ENCODE data around the gene RASSF4.

RASSF4 gene

DNA sequence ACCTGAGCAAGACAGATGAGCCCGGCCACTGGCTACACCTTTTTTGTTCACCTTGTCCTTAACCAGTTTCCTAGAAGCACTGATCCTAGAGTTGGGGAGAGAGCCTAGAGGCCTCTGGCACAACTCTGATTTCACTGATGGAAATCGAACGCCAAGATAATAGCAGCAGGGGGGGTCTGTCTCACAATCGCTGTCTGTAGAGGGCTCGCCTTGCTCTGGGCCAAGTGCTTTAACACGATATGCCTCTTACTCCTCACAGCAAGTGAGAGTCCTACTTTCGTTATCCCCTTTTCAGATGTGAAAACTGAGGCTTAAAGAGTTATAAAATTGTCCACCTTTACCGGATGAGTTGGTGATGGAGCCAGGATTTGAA is 472 bp downstream of the RASSF4 start:
- peak overlapping the region; percentile 67 for H3K4me3 ChIP-seq (ENCODE audit: low read length)
- no peak for DNase-seq (ENCODE audit: low read depth)
- TF ChIP-seq, protein P1, sequence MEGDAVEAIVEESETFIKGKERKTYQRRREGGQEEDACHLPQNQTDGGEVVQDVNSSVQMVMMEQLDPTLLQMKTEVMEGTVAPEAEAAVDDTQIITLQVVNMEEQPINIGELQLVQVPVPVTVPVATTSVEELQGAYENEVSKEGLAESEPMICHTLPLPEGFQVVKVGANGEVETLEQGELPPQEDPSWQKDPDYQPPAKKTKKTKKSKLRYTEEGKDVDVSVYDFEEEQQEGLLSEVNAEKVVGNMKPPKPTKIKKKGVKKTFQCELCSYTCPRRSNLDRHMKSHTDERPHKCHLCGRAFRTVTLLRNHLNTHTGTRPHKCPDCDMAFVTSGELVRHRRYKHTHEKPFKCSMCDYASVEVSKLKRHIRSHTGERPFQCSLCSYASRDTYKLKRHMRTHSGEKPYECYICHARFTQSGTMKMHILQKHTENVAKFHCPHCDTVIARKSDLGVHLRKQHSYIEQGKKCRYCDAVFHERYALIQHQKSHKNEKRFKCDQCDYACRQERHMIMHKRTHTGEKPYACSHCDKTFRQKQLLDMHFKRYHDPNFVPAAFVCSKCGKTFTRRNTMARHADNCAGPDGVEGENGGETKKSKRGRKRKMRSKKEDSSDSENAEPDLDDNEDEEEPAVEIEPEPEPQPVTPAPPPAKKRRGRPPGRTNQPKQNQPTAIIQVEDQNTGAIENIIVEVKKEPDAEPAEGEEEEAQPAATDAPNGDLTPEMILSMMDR (conservative IDR thresholded peaks at IDR 0.05; ENCODE audit: low read depth, low read length), result no peak

DNA sequence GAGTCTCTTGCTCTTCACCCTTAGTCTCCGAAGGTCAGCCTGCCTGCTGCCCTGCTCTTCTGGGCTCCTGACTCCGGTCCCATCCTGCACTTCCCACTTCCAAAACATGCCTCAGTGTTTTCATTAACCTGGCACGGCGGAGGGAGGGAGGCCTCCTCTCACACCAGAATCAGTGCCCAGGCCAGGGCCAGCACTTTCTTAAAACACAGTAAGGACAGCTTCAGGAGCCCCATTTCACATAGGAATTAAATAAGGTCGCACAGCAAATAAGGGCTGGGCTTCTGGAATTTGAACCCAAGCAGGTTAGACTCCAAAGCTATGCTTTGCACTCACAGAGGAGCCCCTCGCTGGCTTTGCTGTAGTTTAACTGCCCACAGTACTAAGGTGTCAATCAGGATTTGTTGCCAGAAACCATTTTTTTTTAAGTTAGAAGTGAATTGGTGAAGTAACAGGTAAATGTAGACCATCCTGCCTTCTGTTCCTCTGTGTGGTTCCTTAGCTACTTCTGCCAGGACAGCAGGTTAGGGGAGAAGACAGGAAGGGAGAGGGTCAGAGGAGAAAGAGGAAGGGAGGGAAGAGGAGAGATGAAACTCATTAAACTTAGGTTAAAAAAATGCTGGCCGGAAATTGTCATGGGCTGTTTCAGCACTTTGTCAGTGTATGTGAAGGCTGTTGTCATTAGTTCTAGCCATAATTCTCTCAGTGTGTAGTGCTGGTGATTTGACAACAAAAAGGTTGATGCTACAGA is 1.1 kb downstream of the RASSF4 start:
- no peak for DNase-seq (ENCODE audit: low read depth)
- H3K4me3 ChIP-seq (ENCODE audit: low read length), result peak overlapping the region; percentile 67
- TF ChIP-seq, protein P1 (conservative IDR thresholded peaks at IDR 0.05; ENCODE audit: low read depth, low read length), result no peak

DNA sequence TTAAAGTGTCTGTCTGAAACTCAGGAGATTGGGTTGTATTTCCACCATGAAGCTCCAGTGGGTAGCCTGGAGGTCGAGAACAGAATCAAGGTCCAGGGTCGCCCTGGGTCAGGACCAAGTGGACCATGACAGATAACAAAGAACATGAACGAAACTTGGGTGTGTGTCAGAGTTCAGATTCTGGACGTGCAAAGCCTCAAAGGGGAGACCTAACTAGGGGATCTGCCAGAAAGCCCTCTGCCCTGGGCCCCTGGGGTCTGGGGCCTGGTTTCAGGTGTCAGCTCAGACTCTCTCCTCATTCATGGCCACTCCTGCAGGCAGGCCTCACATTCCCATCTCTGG is 1.6 kb downstream of the RASSF4 start:
- TF ChIP-seq, protein P1 (conservative IDR thresholded peaks at IDR 0.05; ENCODE audit: low read depth, low read length), result no peak
- H3K4me3 ChIP-seq (ENCODE audit: low read length), result no peak overlapping the region
- DNase-seq (ENCODE audit: low read depth), result no peak

DNA sequence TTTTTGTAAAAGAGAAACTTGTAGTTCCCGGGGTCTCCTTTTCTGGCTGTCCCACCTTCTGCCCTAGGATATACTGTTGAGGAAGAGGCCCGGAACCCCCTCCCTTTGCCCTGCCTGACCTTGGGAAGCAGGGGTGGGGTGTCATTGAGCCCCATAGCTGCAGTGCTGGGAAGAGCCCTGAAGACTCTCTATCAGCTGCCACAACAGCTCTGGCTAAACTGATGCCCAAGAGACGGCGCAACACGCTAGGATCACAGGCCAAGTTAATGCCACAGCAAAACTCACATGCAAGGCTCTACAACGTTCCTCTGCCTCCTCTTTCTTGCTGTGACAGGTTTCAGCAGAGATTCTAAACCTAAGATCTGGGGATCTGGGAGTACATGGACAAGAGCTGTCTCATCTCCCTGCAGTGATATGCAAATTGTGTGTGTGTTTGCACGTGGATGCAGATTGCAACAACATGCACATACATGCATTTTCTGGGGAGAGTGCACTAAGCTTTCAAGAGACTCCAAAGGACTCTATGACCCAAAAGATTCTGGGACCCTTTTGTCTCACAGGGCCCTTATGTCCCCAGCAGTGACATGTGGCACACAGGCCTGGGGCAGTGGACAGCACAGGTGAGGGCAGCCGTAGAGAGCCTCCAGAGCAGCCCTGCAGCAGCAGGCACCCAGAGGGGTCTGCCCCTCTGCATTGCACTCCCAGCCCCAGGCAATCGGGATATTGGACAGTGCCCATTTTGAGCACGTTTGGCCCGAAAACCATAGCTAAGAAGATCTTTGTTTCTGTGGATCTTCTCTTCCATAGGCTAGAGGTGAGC is 2.5 kb downstream of the RASSF4 start:
- no peak overlapping the region for H3K4me3 ChIP-seq (ENCODE audit: low read length)

DNA sequence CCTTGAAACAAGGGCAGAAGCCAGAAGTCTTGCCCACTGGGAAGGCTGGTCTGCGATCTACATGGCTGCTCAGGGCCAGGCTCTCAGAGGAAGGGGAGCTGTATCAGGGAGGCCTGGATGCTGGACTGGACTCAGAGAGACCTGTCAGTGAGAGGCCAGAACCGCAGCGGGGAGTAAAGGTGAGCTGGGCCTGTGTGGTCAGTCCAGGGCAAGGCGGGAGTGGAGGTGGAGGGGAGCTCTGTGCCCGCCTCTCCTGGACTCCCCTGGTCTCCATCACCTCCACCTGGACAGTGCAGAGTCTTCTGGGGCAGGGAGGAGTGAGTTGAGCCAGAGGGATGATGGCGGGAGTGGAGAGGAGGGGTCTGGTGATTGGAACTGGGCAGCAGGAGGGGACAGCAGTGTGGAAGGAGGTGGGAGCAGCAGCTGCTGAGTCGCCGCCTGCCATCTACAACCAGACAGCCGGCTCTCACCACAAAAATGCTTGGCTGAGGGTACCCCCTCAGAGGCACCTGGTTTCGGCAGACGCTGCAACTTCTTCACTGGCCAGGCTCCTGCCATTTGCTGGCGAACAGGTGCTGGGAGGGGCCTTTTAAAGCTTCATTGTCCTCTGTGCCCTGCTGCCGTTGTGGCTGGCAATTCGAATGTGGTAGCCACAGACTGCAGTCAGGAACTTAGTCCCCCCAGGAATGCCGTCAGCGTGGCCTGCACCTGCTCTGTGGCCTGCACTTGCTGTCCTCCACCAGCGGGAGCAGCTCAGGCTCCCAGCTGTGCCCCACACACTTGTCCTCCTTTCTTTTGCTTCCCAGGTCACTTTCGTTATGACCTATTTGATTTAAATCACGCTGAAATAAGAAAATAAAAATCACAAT is 3.5 kb downstream of the RASSF4 start:
- TF ChIP-seq, protein P1 (conservative IDR thresholded peaks at IDR 0.05; ENCODE audit: low read depth, low read length), result peak; percentile 37
- no peak for DNase-seq (ENCODE audit: low read depth)
- no peak overlapping the region for H3K4me3 ChIP-seq (ENCODE audit: low read length)

More for the DNA sequence above, 2.5 kb downstream of the RASSF4 start:
- TF ChIP-seq, protein P1 (conservative IDR thresholded peaks at IDR 0.05; ENCODE audit: low read depth, low read length), result no peak
- no peak for DNase-seq (ENCODE audit: low read depth)

DNA sequence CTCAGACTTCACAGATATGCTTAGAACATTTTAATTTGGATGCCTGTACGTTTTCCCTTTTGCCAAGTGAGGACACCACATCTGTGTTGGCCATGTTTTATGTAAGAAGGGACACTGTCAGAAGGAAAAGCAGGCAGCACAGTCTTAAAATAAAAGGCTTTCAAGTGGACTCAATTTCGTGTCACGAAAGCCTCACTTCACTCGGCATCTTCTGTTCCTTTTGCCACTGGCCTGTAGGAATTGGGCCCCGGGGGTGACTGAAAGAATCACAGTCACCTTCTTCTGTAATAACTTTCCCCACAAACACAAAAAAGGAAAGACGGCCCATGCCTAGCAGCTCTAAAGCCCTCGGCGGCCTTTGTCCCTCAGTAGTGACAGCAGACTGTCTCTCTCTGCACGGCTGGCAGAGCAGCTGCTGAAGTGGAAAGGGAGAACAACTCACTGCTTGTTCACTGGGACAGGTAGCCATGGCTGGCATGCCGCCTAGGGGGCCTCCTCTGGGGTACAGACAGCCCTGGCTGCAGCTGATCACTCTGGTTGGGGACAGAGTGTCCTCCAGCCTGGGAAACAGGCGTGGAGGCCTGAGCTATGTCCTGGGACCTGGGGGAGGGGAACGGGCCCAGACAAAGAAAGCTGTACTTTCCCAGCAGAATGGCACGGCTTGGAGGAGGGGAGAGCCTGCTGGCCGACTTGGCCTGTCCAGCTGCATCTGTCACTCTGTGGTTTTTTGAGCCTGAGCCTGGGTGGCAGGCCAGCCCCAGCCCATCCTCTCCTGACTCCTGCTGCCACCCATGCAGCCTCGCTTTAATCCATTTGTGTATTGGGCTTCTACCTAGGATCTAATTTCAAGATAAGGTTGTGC is 4.4 kb downstream of the RASSF4 start:
- TF ChIP-seq, protein P1 (conservative IDR thresholded peaks at IDR 0.05; ENCODE audit: low read depth, low read length), result no peak
- no peak overlapping the region for H3K4me3 ChIP-seq (ENCODE audit: low read length)
- peak; percentile 42 for DNase-seq (ENCODE audit: low read depth)
